Esophagus muscularis mucosa (tissue), 4 donors: Measurements from ENCODE around the gene GOLGA2. TPM values are rescaled to one million over a fixed set of nuclear protein-coding genes. Genes with fewer than 3 reads are reported as not detected.

Source experiments
- DNase-seq: peaks from one replicate; pipeline ENCODE4 v3.0.0-alpha.2; 2017; ENCODE audit errors: extremely low spot score
- H3K27ac ChIP-seq, 4 donors: fragments of 200-600 bp; sonication (generic); replicated peaks in 1 of 4; 1 replicate in 3 of 4; 2 replicates in 1 of 4; pipeline ENCODE4 v1.5.1; 2016 to 2019; ENCODE audit warnings: mild to moderate bottlenecking in 1 of 4
- H3K27me3 ChIP-seq, 4 donors: fragments of 200-600 bp; sonication (generic); one replicate each; pipeline versions ENCODE4 v1.5.1 to v1.6.0; 2016 to 2019
- H3K36me3 ChIP-seq, 4 donors: fragments of 200-600 bp; sonication (generic); one replicate each; pipeline ENCODE4 v1.5.1; 2016 to 2019
- H3K4me1 ChIP-seq, 4 donors: fragments of 200-600 bp; sonication (generic); one replicate each; pipeline ENCODE4 v1.5.1; 2016 to 2019
- H3K4me3 ChIP-seq, 4 donors: fragments of 200-600 bp; sonication (generic); 1 replicate in 2 of 4; 2 replicates in 2 of 4; pipeline ENCODE4 v1.5.1; 2016 to 2019; ENCODE audit warnings: mild to moderate bottlenecking in 4 of 4, moderate library complexity in 1 of 4
- H3K9me3 ChIP-seq, 4 donors: fragments of 200-600 bp; sonication (generic); 1 replicate in 3 of 4; 2 replicates in 1 of 4; pipeline ENCODE4 v1.5.1; 2016 to 2019
- CTCF ChIP-seq, 3 experiments: fragments of 200-600 bp in 2 of 3; fragments of 450-650 bp in 1 of 3; sonication (generic) in 2 of 3; IDR thresholded peaks; one replicate each; pipeline ENCODE4 v1.5.1; 2017 to 2019; ENCODE audit warnings: antibody characterized with exemption in 3 of 3, mild to moderate bottlenecking in 2 of 3, moderate library complexity in 1 of 3
- EP300 ChIP-seq: sonication (generic); formaldehyde crosslinking; IDR thresholded peaks from one replicate; pipeline ENCODE4 v1.6.1; 2017; ENCODE audit warnings: antibody characterized with exemption
- POLR2A ChIP-seq: fragments of 450-650 bp; IDR thresholded peaks from one replicate; pipeline ENCODE4 v1.6.1; 2017; ENCODE audit warnings: antibody characterized with exemption, moderate library complexity, mild to moderate bottlenecking, low read depth
- POLR2AphosphoS5 ChIP-seq, 2 donors: sonication (generic); formaldehyde crosslinking; IDR thresholded peaks; one replicate each; pipeline ENCODE4 v1.6.1; 2017; ENCODE audit warnings: antibody characterized with exemption in 2 of 2
- WGBS: methylation state at CpG from one replicate; pipeline ENCODE4 v1.1.5; 2018; 5-methylcytosine and 5-hydroxymethylcytosine counted together
- intact Hi-C: fragments of 100-400 bp; cut with DNase I; formaldehyde crosslinking; loops from one replicate; pipeline ENCODE4 v1.15.1; 2023
- total RNA-seq, 4 donors: library from RNA; depleted of rRNA; stranded (reverse); fragments of >200 nt; gene quantifications; one replicate each; pipeline versions ENCODE4 v1.1.0 to v1.2.1, GENCODE V29; 2016

The GOLGA2 gene
- total RNA-seq, 4 donors from 2014 or later, result 71.1 to 108 (median 101) TPM

- Histone ChIP-seq H3K27ac (no peak overlapping the region), H3K36me3 (peaks cover 26 to 90% (median 72%) of the 10 kb centered on the region in 4 donors), H3K27me3 (no peaks in the 10 kb centered on the region), H3K4me3 (no peak overlapping the region), H3K4me1 (peaks cover 3 to 10% (median 4%) of the 10 kb centered on the region in 4 donors), H3K9me3 (no peaks in the 10 kb centered on the region)
- no peak for DNase-seq
- 79% methylated on average over 7 of the region's 9 CpGs for WGBS
- intact Hi-C loops, result no loop called here
- TF ChIP-seq EP300, result no peak
- no peak for TF ChIP-seq CTCF (IDR thresholded peaks at IDR 0.05)
- TF ChIP-seq POLR2A, result no peak
- TF ChIP-seq POLR2AphosphoS5 (IDR thresholded peaks at IDR 0.05), result no peak
Observed at GRCh38 chr9:128316421-128316820, 40.6 kb upstream of the GOLGA2 start.

DNA sequence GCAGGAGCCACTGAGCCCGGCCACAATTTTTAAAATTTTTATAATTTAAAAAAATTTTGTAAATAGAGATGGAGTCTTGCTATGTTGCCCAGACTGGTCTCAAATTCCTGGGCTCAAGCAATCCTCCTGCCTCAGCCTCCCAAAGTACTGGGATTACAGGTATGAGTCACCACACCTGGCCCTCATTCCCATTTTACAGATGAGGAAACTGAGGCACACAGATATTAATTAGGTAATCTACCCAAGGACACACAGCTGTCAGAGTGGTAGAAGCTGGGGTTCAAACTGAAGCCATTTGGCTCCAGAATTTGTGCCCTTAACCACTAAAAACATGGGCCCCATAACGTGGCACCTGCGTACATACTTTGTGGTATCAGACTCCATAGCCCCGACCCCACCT lies 38.9 kb upstream of the GOLGA2 start:
- no peak overlapping the region for H3K27ac ChIP-seq
- no peaks in the 10 kb centered on the region for H3K4me1 ChIP-seq
- no peak overlapping the region for H3K4me3 ChIP-seq
- H3K36me3 ChIP-seq, result peaks cover 41 to 98% (median 79%) of the 10 kb centered on the region in 4 donors
- H3K27me3 ChIP-seq, result no peaks in the 10 kb centered on the region
- TF ChIP-seq CTCF (IDR thresholded peaks at IDR 0.05) (no peak), POLR2A (no peak), POLR2AphosphoS5 (IDR thresholded peaks at IDR 0.05) (no peak), EP300 (no peak)
- intact Hi-C loops, result no loop called here
- H3K9me3 ChIP-seq, result no peaks in the 10 kb centered on the region
- WGBS, result 94% methylated on average over 1 of the region's 4 CpGs
- DNase-seq, result no peak

DNA sequence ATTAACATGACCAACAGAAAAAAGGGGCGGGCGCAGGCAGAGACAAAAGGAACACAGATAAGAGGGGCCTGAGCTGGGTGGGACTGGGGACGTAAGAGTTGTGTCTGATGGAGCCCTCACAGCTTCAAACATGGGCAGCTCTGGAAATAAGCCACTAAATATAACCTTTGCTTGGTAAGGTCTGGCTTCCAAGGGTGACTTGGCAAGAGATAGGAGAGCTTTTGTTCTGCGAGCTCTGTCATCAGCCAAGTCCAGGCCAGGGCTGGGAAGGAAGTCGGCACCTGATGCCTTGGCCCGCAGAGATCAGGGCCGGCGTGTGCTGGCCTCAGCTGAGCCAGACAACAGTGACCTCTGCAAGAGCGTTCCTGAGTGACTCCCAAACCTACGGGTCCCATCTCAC lies 34.7 kb upstream of the GOLGA2 start:
- intact Hi-C loops, result no loop called here
- no peak for TF ChIP-seq CTCF (IDR thresholded peaks at IDR 0.05)
- no peak for TF ChIP-seq EP300
- TF ChIP-seq POLR2AphosphoS5 (IDR thresholded peaks at IDR 0.05), result no peak
- TF ChIP-seq POLR2A, result no peak
- Histone ChIP-seq H3K27me3 (no peaks in the 10 kb centered on the region), H3K36me3 (peaks cover 33 to 79% (median 64%) of the 10 kb centered on the region in 4 donors), H3K4me1 (no peaks in the 10 kb centered on the region), H3K9me3 (no peaks in the 10 kb centered on the region), H3K4me3 (no peak overlapping the region), H3K27ac (no peak overlapping the region)
- DNase-seq, result no peak
- 92% methylated on average over 6 of the region's 10 CpGs for WGBS

- TF ChIP-seq EP300, result no peak
- TF ChIP-seq CTCF (IDR thresholded peaks at IDR 0.05), result no peak
- TF ChIP-seq POLR2A, result no peak
- no peak for TF ChIP-seq POLR2AphosphoS5 (IDR thresholded peaks at IDR 0.05)
- 97% methylated on average over 14 of the region's 16 CpGs for WGBS
- Histone ChIP-seq H3K36me3 (peaks cover 33 to 70% (median 55%) of the 10 kb centered on the region in 4 donors), H3K4me3 (no peak overlapping the region), H3K9me3 (no peaks in the 10 kb centered on the region), H3K27ac (no peak overlapping the region), H3K27me3 (no peaks in the 10 kb centered on the region), H3K4me1 (no peaks in the 10 kb centered on the region)
- intact Hi-C loops, result no loop called here
- DNase-seq, result no peak
Observed at GRCh38 chr9:128309551-128309950, 33.7 kb upstream of the GOLGA2 start.

DNA sequence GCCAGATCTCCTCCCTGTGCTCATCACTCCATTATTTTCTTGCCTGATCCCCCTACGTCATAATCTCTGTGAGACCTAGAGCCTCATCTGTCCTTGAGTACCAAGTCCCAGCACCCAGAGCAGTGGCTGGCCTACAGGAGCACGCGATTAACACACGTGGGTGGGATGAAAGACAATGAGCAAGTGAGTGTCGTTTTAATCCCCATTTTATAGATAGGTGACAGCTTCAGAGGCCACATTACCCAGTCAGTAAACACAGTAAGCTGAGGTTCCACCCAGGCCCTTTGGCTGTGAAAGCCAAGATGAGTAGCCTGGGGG lies 29.1 kb upstream of the GOLGA2 start:
- Histone ChIP-seq H3K9me3 (no peaks in the 10 kb centered on the region), H3K27me3 (no peaks in the 10 kb centered on the region), H3K27ac (no peak overlapping the region), H3K4me1 (no peaks in the 10 kb centered on the region), H3K36me3 (peaks cover 8 to 25% (median 17%) of the 10 kb centered on the region in 4 donors), H3K4me3 (no peak overlapping the region)
- WGBS, result 68% methylated on average over 5 of the region's 5 CpGs
- no peak for TF ChIP-seq POLR2AphosphoS5 (IDR thresholded peaks at IDR 0.05)
- TF ChIP-seq POLR2A, result no peak
- no peak for TF ChIP-seq CTCF (IDR thresholded peaks at IDR 0.05)
- no peak for TF ChIP-seq EP300
- intact Hi-C loops, result no loop called here
- no peak for DNase-seq
